PC-9 (cell line): ENCODE results near the gene CELF4. TPM values are rescaled to one million over a fixed set of nuclear protein-coding genes. Genes with fewer than 3 reads are reported as not detected.

Experiments used
- BruUV-seq: library from RNA; stranded (reverse); fragments of 400-500 nt; replicated peaks from 2 replicates; lab custom pipeline; 2021; lab: Mats Ljungman, UMichigan
- CTCF ChIA-PET: fragments of 300-600 bp; sonication (Branson Sonifier 250); formaldehyde crosslinking; loops from one replicate; lab custom pipeline; 2022; ENCODE audit warnings: antibody characterized with exemption; lab: Charles Lee
- POLR2A ChIA-PET: fragments of 300-600 bp; sonication (Branson Sonifier 250); formaldehyde crosslinking; loops from one replicate; lab custom pipeline; 2022; ENCODE audit warnings: antibody characterized with exemption; ENCODE audit not compliant: unreplicated experiment; lab: Charles Lee
- DNase-seq, 2 experiments: peaks; one replicate each; pipeline versions ENCODE4 v3.0.0 to v3.0.0-alpha.2; 2015 to 2022; ENCODE audit warnings: mixed read lengths in 1 of 2
- H2AFZ ChIP-seq: fragments of 200-600 bp; sonication (generic); 2 replicates; pipeline ENCODE4 v1.8.1; 2017; ENCODE audit warnings: antibody characterized with exemption
- H3F3A ChIP-seq: fragments of 200-600 bp; sonication (generic); 2 replicates; pipeline ENCODE4 v1.8.1; 2017; ENCODE audit warnings: antibody characterized with exemption, mild to moderate bottlenecking, low read depth; ENCODE audit not compliant: insufficient read depth
- H3K27ac ChIP-seq: fragments of 200-600 bp; sonication (generic); 2 replicates; pipeline ENCODE4 v1.6.1; 2016; ENCODE audit warnings: mixed run types
- H3K27me3 ChIP-seq: fragments of 200-600 bp; sonication (generic); 2 replicates; pipeline ENCODE4 v1.6.1; 2016; ENCODE audit warnings: low read depth, mixed run types; ENCODE audit not compliant: insufficient read depth
- H3K36me3 ChIP-seq: fragments of 200-600 bp; sonication (generic); 2 replicates; pipeline ENCODE4 v1.6.1; 2016; ENCODE audit warnings: low read depth, mixed run types
- H3K4me1 ChIP-seq: fragments of 200-600 bp; sonication (generic); replicated peaks from 2 replicates; pipeline ENCODE4 v1.6.1; 2016; ENCODE audit warnings: mixed run types; ENCODE audit not compliant: insufficient read depth
- H3K4me2 ChIP-seq: fragments of 200-600 bp; sonication (generic); 2 replicates; pipeline ENCODE4 v1.6.1; 2017; ENCODE audit warnings: mixed run types
- H3K4me3 ChIP-seq: fragments of 200-600 bp; sonication (generic); 2 replicates; pipeline ENCODE4 v1.6.1; 2016; ENCODE audit warnings: mixed run types
- H3K79me2 ChIP-seq: fragments of 200-600 bp; sonication (generic); 2 replicates; pipeline ENCODE4 v1.6.1; 2017; ENCODE audit warnings: low read depth, mixed run types
- H3K9me2 ChIP-seq: fragments of 200-600 bp; sonication (generic); 2 replicates; pipeline ENCODE4 v1.8.1; 2017; ENCODE audit warnings: mild to moderate bottlenecking; ENCODE audit not compliant: insufficient read depth
- H3K9me3 ChIP-seq: fragments of 200-600 bp; sonication (generic); 2 replicates; pipeline ENCODE4 v1.8.1; 2016; ENCODE audit warnings: low read depth; ENCODE audit not compliant: insufficient read depth
- H4K20me1 ChIP-seq: fragments of 200-600 bp; sonication (generic); 2 replicates; pipeline ENCODE4 v1.8.1; 2017; ENCODE audit not compliant: insufficient read depth
- CTCF ChIP-seq: fragments of 200-600 bp; sonication (generic); conservative IDR thresholded peaks from 2 replicates; pipeline ENCODE4 v1.6.1; 2017; ENCODE audit warnings: mixed run types, antibody characterized with exemption, mild to moderate bottlenecking, moderate library complexity
- EZH2 ChIP-seq: fragments of 200-600 bp; sonication (generic); IDR thresholded peaks from 2 replicates; pipeline ENCODE4 v1.8.0; 2017; ENCODE audit warnings: antibody characterized with exemption, low read depth
- intact Hi-C: fragments of 100-400 bp; cut with micrococcal nuclease; formaldehyde crosslinking; loops from one replicate; pipeline ENCODE4 v1.10.0; 2022; ENCODE audit not compliant: unreplicated experiment
- total RNA-seq: library from RNA; stranded (reverse); gene quantifications from 2 replicates; pipeline ENCODE4 v1.2.3, GENCODE V29; 2021

The CELF4 gene
- total RNA-seq, 1 experiment from 2014 or later, result 1.2 TPM

DNA sequence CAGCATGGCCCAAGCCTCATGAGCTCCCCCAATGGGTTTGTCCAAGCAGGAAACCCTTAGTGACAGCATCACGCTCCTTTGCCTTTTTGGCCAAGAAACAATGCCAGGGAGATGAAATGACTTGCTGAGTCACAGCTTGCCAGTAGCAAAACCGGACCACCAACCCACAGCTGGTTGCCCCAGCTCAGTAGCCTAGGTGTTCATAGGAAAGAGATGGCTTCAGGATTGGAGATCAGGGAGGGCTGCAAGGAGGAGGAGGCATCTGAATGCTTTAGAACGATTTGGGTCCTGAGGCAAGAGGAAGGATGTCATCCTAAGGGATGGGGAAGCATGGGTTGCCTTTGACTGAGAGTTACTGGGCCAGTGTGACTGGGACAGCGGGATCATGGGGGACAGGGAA lies 116.7 kb downstream of the CELF4 start:
- no peaks in the 10 kb centered on the region for H3K9me3 ChIP-seq
- H3K36me3 ChIP-seq, result no peaks in the 10 kb centered on the region
- H3K4me2 ChIP-seq, result no peak overlapping the region
- CTCF ChIA-PET, result no interaction called here
- no peaks in the 10 kb centered on the region for H3K9me2 ChIP-seq
- H3K27ac ChIP-seq, result no peak overlapping the region
- no peak overlapping the region for H3K4me3 ChIP-seq
- TF ChIP-seq CTCF (no peak), EZH2 (no peak)
- no peak overlapping the region for H2AFZ ChIP-seq
- no peaks in the 10 kb centered on the region for H4K20me1 ChIP-seq
- no peaks in the 10 kb centered on the region for H3K79me2 ChIP-seq
- intact Hi-C loops, result no loop called here
- POLR2A ChIA-PET, result no interaction called here
- no peaks in the 10 kb centered on the region for H3K4me1 ChIP-seq
- no peak for DNase-seq
- H3F3A ChIP-seq, result no peaks in the 10 kb centered on the region
- H3K27me3 ChIP-seq, result peaks cover 8% of the 10 kb centered on the region; the same call in 1 of the 2 replicates
- BruUV-seq, result no TSS peak

DNA sequence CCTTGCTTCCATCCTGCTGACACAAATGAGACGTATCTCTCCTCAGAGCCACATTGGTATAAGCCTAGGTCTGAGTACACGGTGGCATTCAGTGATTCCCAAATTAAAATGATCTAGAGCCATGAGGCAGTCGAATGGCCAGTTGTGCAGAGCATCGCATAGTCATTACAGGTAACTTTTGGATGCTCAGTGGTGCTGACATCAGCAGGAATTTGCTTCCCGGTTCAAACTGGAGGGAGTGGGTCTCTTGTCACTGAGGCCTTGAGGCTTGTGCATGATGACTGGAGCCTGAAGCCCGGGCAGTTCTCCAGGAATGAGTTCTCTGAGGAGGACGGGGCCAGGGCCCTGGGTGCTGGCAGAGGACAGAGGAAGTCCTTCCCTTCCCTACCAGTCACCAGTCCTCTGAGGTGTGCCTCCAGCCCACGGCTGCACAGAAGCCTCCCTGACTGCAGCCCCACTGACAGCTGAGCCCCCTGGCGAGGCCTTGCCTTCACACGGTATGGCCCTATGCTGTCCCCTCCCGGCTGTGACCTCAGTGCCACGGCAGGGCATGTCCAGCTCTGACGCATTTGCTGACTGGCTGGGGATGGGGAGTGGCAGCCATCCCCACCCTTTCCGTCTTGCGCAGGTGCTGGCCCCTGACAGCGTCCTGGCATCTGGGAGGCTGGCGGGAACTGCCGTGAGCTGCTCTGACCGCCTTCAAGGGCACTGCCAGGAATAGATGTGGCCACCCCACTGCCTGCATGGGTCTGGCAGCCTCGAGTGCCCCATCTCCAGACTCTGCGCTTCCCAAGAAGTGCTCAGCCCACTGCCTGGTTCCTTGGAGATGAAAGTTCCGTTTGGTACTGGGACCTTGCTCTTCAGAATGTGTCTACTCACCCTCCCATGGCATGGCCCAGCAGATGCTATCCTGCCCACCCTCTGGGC lies 117.4 kb downstream of the CELF4 start:
- no TSS peak for BruUV-seq
- Histone ChIP-seq H3K79me2 (no peaks in the 10 kb centered on the region), H4K20me1 (no peaks in the 10 kb centered on the region), H3K9me2 (no peaks in the 10 kb centered on the region), H2AFZ (no peak overlapping the region), H3K4me3 (no peak overlapping the region), H3K9me3 (no peaks in the 10 kb centered on the region), H3K4me1 (no peaks in the 10 kb centered on the region), H3K4me2 (no peak overlapping the region), H3K36me3 (no peaks in the 10 kb centered on the region), H3K27me3 (peaks cover 12% of the 10 kb centered on the region; the same call in 1 of the 2 replicates), H3F3A (no peaks in the 10 kb centered on the region), H3K27ac (no peak overlapping the region)
- intact Hi-C loops, result no loop called here
- no peak for TF ChIP-seq CTCF
- TF ChIP-seq EZH2, result no peak
- ChIA-PET POLR2A (no interaction called here), CTCF (no interaction called here)
- no peak for DNase-seq

DNA sequence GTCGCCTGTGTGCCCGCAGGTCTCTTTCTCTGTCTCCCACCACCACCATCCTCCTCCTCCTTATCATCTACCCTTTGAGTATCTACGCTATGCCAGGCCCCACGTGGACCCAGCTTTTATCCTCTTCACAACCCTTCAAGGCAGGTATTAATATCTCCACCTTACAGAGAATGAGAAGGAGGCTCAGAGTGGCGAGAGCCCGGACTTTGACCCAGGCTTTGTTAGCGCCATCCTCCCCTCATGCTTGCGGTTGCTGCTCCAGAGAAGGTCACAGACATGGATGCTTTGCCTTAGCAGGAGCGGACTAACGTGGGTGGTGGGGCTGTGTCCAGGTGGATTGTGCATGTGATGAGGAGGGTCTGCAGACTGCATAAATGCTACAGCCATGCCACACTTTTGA lies 119.8 kb downstream of the CELF4 start:
- TF ChIP-seq EZH2 (no peak), CTCF (no peak)
- H3K27me3 ChIP-seq, result peaks cover 12% of the 10 kb centered on the region; the same call in 1 of the 2 replicates
- H3K36me3 ChIP-seq, result no peaks in the 10 kb centered on the region
- H3K27ac ChIP-seq, result no peak overlapping the region
- no peak overlapping the region for H3K4me3 ChIP-seq
- H3K4me2 ChIP-seq, result no peak overlapping the region
- no peaks in the 10 kb centered on the region for H3K9me3 ChIP-seq
- no peaks in the 10 kb centered on the region for H3K9me2 ChIP-seq
- DNase-seq, result no peak
- POLR2A ChIA-PET, result interaction anchor here (0.6 kb wide), 1 partner anchor 675 kb away, joined by 3 read pairs; no protein-coding TSS in a partner anchor
- H3F3A ChIP-seq, result no peaks in the 10 kb centered on the region
- intact Hi-C loops, result no loop called here
- H4K20me1 ChIP-seq, result no peaks in the 10 kb centered on the region
- no TSS peak for BruUV-seq
- no peak overlapping the region for H2AFZ ChIP-seq
- no peaks in the 10 kb centered on the region for H3K79me2 ChIP-seq
- H3K4me1 ChIP-seq, result no peaks in the 10 kb centered on the region
- CTCF ChIA-PET, result no interaction called here
